Activated CD4-positive, CD25-positive, alpha-beta regulatory T cell treated with anti-CD3 and anti-CD28 coated beads, Interleukin-2, amount 50 U/mL, for 24 hours (primary cell): ENCODE data around the gene CCDC77.
A peak's percentile ranks its signal among the peaks of the same experiment; 100 is the strongest.
"Not testable (repeated sequence)": the region's sequence is repeated elsewhere in the genome, so short reads cannot be mapped to it uniquely, and the experiment has no call there.

Experiments
- ATAC-seq, 2 donors: fragments of 150-1000 bp; cut with Tn5 transposase; one replicate each; pipeline ENCODE4 v1.10.0; 2021; ENCODE audit warnings: mild to moderate bottlenecking in 1 of 2, moderate library complexity in 1 of 2

CCDC77 gene

GRCh38 chr12:401235-402028 lies at the start of gene CCDC77:
Gene CCDC77, plus strand, starts transcription at chr12:401644. Its CDS starts 7,740 bp downstream, at chr12:409384.
- peak; percentile 99 to 100 for ATAC-seq

DNA sequence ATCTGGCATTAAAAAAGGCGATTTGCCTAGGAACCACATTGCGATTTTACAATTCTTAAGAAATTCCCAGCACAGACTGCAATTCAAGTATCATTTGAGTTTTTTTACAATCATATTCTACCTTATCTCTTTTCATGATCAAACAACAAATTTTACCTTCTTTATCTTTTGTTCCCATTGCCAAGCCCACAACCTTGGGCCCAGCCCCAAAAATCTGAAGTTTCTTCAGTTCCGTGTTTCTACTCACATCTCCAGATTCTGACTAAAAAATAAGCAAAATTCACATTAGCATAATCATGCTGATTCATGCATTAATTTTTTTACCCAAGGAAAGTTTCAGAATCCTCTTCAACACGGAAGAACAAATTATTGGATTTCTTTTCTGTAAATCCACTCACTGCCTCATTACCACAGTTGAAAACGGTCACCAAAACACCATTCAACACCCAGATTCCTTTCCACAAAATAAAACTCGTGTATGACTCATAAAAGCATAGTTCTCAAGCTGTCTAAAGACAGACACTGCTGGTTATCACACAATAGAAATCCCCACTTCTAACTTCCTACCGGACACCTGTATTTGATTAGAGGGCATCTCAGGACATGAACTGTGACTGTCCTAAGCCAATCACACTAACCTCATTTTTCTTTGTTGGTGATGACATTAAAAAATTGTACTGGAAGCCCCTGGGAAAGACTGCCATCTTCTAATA lies 45.0 kb upstream of the CCDC77 start:
- no peak for ATAC-seq

- no peak for ATAC-seq
Measured at GRCh38 chr12:359091-359490, 42.4 kb upstream of the CCDC77 start.

DNA sequence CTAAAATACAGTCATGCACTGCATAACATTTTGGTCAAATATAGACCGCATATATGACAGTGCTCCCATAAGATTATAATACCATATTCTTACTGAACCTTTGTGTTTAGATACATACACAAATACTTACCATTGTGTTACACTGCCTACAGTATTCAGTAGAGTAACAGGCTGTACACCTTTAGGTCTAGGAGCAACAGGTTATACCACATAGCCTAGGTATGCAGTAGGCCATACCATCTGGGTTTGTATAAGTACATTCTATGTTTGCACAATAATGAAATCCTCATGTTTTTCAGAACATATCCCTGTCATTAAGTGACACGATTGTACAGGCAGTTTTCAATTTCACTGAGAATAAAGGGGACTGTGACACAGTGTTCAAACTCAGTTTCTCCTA lies 34.6 kb upstream of the CCDC77 start:
- ATAC-seq, result no peak

GRCh38 chr12:367972-368371 lies 33.5 kb upstream of the CCDC77 start:
- no peak for ATAC-seq

DNA sequence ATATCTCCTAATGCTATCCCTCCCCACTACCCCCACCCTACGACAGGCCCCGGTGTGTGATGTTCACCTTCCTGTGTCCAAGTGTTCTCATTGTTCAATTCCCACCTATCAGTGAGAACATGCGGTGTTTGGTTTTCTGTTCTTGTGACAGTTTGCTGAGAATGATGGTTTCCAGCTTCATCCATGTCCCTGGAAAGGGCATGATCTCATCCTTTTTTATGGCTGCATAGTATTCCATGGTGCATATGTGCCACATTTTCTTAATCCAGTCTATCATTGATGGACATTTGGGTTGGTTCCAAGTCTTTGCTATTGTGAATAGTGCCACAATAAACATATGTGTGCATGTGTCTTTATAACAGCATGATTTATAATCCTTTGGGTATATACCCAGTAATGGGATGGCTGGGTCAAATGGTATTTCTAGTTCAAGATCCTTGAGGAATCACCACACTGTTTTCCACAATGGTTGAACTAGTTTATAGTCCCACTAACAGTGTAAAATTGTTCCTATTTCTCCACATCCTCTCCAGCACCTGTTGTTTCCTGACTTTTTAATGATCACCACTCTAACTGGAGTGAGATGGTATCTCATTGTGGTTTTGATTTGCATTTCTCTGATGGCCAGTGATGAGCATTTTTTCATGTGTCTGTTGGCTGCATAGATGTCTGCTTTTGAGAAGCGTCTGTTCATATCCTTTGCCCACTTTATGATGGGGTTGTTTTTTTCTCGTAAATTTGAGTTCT lies 30.5 kb upstream of the CCDC77 start:
- not testable (repeated sequence) for ATAC-seq

- no peak for ATAC-seq
Measured at GRCh38 chr12:386651-387050, 14.8 kb upstream of the CCDC77 start.

GRCh38 chr12:388012-388411 lies 13.4 kb upstream of the CCDC77 start:
- ATAC-seq, result no peak

DNA sequence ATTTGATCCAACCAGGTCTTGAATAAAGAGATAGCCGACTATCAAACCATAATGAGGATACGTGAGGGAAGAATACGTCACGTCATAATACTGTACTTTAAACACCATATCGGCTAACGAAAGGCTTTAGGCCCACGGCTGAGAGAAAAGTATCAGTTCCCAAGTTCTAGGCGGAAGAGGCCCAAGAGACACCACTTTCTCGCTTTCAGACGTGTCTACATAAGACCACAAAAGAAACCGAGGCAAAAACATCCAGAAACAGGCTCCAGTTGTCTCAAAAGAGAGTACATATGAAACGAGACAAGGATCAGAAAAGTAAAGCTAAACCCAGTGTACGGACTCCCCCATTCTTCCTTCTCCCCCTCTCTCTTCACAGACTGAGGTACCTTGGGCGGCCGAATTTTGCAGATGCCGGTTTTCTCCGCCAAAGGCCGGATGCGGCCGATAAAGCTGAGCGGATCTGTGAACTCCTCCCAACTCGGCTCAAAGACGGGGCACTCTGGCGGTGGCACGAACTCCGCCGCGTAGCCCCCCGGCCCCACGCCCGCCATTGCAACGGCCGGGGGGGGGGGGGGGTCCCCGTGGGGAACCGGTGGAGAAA lies 12.8 kb upstream of the CCDC77 start:
- ATAC-seq, result peak; percentile 10 to 41

DNA sequence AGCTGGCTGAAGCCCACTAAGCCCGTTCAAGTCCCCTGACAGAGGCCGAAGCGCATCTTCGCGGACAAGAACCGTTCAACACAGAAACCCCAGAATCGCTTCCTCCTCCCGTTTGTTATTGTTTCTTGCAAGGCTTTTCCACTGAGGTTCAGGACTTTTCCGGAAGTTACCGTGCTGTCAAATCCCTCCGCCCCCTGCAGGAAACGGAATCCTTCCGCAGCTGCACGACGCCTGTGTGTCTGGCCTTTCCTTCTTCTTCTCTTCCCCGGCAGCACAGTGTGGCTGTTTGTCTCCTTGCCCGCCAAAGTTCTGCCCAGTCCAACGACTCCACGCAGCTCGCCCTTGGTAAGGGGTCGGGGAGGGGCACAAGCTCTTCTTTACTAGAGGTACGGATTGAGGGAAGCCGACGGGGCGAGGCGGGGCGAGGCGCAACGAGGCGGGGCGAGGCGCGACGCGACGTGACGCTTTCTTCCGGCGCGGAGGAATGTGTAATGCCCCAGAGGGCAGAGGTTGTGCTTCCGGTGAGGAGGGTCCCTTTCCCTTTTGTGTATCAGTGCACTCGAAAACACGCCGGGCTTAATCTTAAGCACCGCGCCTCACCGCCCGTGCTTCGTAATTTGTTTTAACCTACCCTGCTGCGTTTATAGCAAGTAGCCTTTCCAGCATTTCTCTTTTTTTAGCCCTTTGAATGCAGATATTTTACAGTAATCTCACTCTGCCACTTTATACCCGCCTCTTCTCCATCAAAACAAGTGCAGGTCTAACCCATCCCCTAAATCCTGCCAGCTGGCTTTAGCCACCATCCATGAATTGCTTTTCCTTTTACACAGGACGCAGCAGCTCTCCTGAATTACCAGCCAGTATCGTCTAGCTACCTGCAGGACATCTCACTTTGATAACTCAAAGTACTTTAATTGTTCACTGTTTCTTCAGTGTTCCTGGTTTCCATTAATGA lies 12.0 kb upstream of the CCDC77 start, which contains the start of gene KDM5A:
TSS of gene KDM5A (minus strand) at position 179 of the 955 bp plus-strand sequence. CDS start 229 bp downstream, outside the sequence.
- peak; percentile 94 to 99 for ATAC-seq

- no peak for ATAC-seq
Measured at GRCh38 chr12:400828-401227, 616 bp upstream of the CCDC77 start.

DNA sequence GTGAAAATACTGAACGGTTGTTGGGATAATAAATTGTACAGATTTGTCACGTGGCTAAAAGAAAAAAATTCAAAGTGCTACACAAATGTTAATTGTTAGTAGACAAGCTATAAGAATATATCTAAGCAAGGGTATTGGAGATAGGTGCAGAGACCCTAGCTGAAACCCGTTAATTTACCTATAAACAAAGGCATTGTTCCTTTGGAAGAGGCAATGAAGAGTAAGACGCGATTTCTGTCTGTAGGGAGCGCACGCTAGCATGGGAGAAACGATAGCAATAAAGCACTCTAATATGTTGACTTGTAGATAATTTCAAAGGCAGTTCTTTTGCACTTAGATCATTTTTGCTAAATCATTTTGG lies 565 bp downstream of the CCDC77 start:
- no peak for ATAC-seq

- ATAC-seq, result no peak
Measured at GRCh38 chr12:414859-415258, 13.4 kb downstream of the CCDC77 start.

- no peak for ATAC-seq
Measured at GRCh38 chr12:418432-418831, 17.0 kb downstream of the CCDC77 start.

GRCh38 chr12:422526-422925 lies 21.1 kb downstream of the CCDC77 start:
- no peak for ATAC-seq

DNA sequence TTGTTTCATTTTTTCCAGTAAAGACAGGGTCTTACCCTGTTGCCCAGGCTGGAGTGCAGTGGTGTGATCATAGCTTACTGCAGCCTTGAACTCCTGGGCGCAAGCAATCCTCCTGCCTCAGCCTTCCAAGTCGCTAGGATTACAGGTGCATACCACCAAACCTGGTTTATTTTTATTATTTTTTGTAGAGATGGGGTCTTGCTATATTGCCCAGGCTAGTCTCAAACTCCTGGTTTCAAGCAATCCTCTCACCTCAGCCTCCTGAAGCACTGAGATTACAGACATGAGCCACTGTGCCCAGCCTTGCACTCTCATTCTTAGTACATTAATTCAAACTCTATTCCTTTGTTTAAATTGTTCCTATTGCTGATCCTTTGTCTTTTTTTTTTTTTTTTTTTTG lies 34.3 kb downstream of the CCDC77 start:
- ATAC-seq, result not testable (repeated sequence)

- ATAC-seq, result no peak
Measured at GRCh38 chr12:442235-442884, 40.9 kb downstream of the CCDC77 start.

DNA sequence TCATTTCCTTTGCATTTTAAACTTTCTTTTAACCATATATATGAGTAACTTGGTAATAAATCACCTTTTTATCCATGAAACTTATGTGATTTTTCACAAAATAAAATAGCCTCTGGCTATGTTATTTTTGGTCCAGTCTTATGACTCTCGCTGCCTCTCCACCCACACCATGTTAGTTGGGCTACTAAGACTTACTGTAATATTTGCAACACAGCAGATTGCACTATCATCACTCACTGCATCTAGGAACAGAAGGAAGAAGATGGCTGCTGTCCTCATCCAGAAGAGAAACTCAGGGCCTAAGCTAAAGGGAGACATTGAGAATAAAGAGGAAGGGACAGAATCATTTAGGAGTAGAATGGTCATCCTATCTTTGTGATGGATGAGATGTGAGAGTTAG lies 45.7 kb downstream of the CCDC77 start:
- ATAC-seq, result no peak

- ATAC-seq, result no peak
Measured at GRCh38 chr12:449203-449602, 47.8 kb downstream of the CCDC77 start.

DNA sequence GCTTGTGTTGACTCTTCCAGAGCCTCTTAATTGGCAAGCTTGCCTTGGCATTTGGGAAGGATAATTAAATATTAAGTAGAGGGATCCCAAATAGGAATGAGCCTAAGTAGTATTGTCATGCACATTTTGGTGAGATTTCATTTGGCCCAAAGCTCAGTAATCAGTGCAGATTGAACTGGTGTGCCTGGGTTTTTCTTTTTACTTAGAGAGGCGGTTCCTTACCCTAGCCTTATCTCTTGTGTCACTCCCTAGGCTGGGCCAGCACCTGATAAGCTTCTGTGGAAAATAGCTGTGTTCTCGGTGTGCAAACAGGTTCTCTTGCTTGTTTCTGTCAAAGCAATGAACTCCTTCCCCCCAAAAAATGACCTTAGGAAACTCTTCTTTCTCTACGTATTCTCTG lies 49.0 kb downstream of the CCDC77 start:
- no peak for ATAC-seq

- ATAC-seq, result peak in 1 of 2 donors; percentile 50
Measured at GRCh38 chr12:452667-453210, 51.3 kb downstream of the CCDC77 start.
